DMS114 treated with DMSO at 0.1 percent for 48 hours (cell line): ENCODE measurements around the gene ATP13A3.
"Not testable (repeated sequence)": the region's sequence is repeated elsewhere in the genome, so short reads cannot be mapped to it uniquely, and the experiment has no call there.

Source experiments
- DNase-seq: peaks from one replicate; lab custom pipeline; 2025; ENCODE audit not compliant: unreplicated experiment; lab: John Stamatoyannopoulos, UW

Gene ATP13A3

GRCh38 chr3:194500198-194500597 lies 13.4 kb upstream of the ATP13A3 start:
- no peak for DNase-seq

DNA sequence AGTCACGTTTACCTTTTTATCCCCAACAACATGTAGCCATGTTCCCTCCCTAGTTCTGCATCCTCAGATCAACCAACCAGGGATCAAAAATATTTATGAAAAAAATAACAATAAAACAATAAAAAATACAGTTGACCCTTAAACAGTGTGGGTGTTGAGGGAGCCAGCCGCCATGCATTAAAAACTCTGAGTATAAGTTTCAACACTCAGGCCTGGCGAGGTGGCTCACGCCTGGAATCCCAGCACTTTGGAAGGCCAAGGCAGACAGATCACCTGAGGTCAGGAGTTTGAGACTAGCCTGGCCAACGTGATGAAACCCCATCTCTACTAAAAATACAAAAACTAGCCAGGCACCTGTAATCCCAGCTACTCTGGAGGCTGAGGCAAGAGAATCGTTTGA lies 12.7 kb upstream of the ATP13A3 start:
- not testable (repeated sequence) for DNase-seq

GRCh38 chr3:194497799-194498575 lies 11.2 kb upstream of the ATP13A3 start:
- no peak for DNase-seq

- DNase-seq = no peak
Measured at GRCh38 chr3:194496217-194496919, 9.6 kb upstream of the ATP13A3 start.

DNA sequence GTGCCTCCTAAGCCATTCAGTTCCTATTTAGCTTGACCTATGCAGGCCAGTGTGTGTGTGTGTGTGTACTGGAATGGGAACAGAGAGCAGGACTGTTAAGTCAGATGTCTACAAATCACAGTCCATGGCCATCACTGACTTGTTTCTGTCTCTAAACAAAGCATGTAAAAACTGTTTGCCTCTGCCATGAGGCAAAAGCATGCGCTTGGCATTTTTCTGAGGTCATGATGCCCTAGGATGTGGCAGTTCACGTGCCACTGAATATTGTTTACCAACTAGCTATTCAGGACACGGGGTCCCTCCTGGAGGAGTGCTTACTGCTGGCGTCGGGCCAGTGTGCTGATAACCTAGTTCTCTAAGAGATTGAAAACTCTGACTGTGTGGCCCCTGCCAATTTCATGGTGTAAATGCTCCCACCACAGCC lies 8.2 kb upstream of the ATP13A3 start:
- DNase-seq = no peak

- DNase-seq = not testable (repeated sequence)
Measured at GRCh38 chr3:194493995-194494927, 7.5 kb upstream of the ATP13A3 start.

DNA sequence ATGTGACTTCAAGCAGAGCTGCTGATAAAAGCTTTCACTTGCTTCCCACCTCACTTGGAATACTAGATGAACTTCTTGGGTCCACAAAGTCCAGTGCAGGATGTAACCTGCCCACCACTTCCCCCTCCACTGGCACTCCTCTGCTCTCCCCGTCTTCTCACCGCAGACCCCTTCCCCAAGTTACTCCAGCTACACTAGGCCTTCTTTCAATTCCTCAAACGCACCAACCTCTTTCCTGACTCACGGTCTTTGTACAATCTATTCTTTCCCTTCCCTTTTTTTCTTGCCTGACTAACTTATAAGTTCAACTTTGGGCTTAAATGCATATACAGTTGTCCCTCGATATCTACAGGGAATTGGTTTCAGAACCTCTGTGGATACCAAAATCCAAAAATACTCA lies 5.2 kb upstream of the ATP13A3 start:
- no peak for DNase-seq

DNA sequence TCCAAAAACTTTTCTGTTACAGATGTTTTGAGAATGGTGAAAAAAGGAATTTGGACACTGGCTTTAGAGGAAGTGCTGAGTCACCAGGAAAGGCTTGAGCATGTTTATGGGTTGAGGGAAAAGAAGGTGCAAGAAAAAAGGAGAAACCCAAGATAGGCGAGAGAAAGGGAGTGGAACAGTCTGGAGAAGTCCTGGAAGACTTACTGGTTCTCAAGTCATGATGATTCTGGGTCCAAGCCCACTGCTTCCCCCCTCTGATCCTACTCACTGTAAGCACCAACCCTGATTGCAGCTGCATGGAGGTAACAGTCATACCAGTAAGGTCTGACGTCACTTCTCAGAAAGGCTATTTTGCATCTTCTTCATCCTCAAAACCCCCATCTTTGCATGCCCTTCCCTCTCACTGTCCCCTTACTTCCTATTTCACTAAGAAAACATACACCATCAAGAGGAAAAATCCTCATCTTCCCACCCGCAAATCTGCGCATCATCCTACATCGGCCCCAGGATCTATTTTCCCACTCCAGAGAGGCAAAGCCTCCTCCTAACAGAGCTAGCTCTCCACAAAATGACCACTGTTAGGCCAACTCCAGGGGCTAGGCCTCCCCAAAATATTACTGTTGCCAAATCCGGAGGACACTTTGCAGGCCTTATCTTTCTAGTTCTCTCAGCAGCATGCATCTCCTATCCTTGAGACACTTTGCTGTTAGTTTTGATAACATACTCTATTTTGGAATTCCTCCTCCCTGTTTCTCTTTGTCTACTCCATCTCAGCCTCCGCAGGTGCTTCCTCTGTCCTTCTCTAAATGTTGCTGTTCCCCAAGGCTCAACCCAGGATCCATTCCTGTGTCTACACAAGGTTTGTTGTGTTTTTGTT lies 3.2 kb upstream of the ATP13A3 start:
- no peak for DNase-seq

DNA sequence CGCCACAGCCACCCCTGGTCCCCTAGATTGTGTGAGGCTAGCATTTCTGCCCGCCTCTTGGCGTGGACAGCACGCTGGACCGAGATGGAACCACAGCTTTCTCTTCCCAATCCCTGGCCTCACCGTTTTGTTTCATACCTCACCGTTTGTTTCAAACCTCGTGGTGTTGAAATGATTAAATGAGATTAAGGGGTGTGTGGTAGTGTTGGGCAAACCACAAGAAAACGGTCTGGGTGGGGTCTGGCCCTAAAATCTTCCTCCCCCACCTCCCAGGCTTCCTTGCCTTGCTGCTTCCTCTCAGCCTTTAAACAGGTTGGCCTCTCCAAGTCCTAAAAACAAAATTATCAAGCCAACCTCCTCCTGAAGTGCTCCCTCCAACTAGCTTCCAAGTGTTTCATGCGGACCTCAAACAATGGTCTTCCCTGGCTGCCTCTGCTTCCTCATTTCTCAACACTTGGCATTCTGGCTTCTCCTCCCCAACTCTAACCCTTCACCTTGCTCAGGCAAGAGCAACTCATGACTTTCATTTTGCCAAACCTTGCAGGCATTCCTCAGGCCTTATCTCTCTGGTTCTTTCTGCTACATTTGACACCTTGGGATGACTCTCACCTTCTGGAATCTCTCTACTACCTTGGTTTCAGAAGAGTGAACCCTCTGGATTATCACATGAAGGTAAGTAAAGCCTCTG lies 1.4 kb upstream of the ATP13A3 start:
- no peak for DNase-seq

DNA sequence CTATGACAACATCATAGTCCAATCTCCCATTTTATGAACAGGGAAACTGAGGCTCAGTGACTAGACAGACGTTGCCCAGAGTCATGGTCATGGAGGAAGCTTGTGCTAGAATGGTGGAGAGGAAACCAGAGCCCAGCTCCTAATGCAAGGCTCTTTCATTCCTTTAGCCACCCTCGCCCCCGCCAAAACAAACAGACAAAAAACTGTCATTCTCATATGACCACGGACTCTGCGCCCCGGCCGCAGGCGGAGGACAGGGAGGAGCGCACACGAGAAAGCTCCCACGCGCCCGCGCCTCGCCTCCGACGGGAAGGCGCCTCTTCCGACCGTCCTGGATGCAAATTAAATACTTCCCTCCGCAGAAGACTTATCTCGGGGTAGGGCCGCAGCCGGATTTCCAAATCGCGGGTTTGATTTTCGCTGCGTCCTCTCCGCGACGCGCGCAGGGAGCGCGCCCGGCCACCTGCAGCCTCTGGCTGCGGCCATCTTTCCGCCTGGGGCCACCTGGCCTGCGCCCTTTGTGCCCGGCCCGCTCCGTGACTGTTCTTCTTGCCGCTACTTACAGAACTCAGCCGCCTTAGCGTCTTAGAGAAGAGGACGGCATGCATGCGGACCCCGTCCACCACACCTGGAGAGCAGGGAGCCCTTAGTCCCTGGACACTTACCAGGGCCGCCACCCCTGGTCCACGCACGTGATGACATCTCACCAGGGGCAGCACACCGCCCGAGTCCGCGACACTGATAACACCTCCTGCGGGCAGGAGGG lies 670 bp upstream of the ATP13A3 start:
- DNase-seq = no peak

- no peak for DNase-seq
Measured at GRCh38 chr3:194485881-194486539, 792 bp downstream of the ATP13A3 start.

GRCh38 chr3:194485468-194485880 lies 1.3 kb downstream of the ATP13A3 start:
- DNase-seq = no peak

GRCh38 chr3:194484614-194485013 lies 2.2 kb downstream of the ATP13A3 start:
- no peak for DNase-seq

- no peak for DNase-seq
Measured at GRCh38 chr3:194483850-194484249, 3.0 kb downstream of the ATP13A3 start.

DNA sequence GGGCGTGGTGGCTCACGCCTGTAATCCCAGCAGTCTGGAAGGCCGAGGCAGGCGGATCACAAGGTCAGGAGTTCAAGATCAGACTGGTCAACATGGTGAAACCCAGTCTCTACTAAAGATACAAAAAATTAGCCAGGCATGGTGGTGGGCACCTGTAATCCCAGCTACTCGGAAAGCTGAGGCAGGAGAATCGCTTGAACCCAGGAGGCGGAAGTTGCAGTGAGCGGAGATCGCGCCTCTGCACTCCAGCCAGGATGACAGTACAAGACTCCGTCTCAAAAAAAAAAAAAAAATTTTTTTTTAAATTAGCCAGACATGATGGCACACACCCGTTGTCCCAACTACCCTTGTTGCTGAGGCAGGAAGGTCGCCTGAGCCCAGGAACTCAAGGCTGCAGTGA lies 4.0 kb downstream of the ATP13A3 start:
- not testable (repeated sequence) for DNase-seq

GRCh38 chr3:194482196-194482593 lies 4.6 kb downstream of the ATP13A3 start:
- DNase-seq = no peak

GRCh38 chr3:194481525-194482195 lies 5.1 kb downstream of the ATP13A3 start:
- no peak for DNase-seq

- no peak for DNase-seq
Measured at GRCh38 chr3:194481103-194481502, 5.7 kb downstream of the ATP13A3 start.
